Stimulated activated memory B cell treated with anti-CD40 and anti-IgM and Interleukin-4, amounts not matched to agents 10 μg/mL and 1 μg/mL and 100 μg/mL, for 72 hours (primary cell): ENCODE results near the gene ITPKC.
A peak's percentile ranks its signal among the peaks of the same experiment; 100 is the strongest.
"Not testable (repeated sequence)": the region's sequence is repeated elsewhere in the genome, so short reads cannot be mapped to it uniquely, and the experiment has no call there.

Experiments
- ATAC-seq: fragments of 150-1000 bp; cut with Tn5 transposase; 2 replicates; pipeline ENCODE4 v1.10.0; 2021
- H3K27ac Mint-ChIP-seq: one replicate; pipeline ENCODE4 v1.8.0; 2022; ENCODE audit warnings: mild to moderate bottlenecking, mixed read lengths
- H3K27me3 Mint-ChIP-seq: one replicate; pipeline ENCODE4 v1.8.0; 2022; ENCODE audit warnings: mixed read lengths
- H3K36me3 Mint-ChIP-seq: one replicate; pipeline ENCODE4 v1.8.0; 2022; ENCODE audit warnings: mixed read lengths
- H3K4me1 Mint-ChIP-seq: one replicate; pipeline ENCODE4 v1.8.0; 2022; ENCODE audit warnings: mixed read lengths
- H3K4me3 Mint-ChIP-seq: one replicate; pipeline ENCODE4 v1.8.0; 2022; ENCODE audit warnings: mild to moderate bottlenecking, moderate library complexity, mixed read lengths
- H3K9me3 Mint-ChIP-seq: one replicate; pipeline ENCODE4 v1.8.0; 2022; ENCODE audit warnings: mixed read lengths

The ITPKC gene

DNA sequence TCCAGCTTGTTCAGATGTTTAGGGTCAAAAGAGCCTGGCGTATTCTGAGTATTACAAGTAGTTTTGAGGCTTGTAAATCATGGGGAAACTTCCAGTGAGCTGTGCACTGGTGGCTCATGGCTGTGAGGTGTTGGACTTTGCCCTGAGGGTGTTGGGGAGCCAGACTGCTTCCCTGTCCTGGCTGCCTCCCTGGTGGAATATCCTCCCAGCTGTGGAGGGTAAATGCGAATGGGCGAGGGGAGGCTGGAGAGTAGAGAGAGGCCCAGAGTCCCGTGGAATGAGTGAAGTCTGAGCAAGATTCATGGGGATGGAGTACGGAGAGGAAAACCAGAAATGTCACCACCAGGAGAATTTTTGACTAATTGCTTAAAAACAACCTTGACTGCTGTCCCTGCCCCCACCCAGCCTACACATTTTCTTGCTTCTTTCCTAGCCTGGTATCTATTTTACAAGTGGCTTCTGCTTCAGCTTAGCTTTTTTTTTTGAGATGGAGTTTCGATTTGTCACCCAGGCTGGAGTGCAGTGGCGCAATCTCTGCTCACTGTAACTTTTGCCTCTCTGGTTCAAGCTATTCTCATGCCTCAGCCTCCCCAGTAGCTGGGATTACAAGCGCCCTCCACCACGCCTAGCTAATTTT lies 37.8 kb downstream of the ITPKC start:
- H3K27ac Mint-ChIP-seq, result peak overlapping the region; percentile 86
- H3K4me3 Mint-ChIP-seq, result peak overlapping the region; percentile 80
- no peak for ATAC-seq
- peaks cover 61% of the 10 kb centered on the region for H3K36me3 Mint-ChIP-seq
- H3K27me3 Mint-ChIP-seq, result no peaks in the 10 kb centered on the region
- H3K4me1 Mint-ChIP-seq, result peaks cover 46% of the 10 kb centered on the region
- H3K9me3 Mint-ChIP-seq, result no peaks in the 10 kb centered on the region

- ATAC-seq, result no peak
- Mint-ChIP-seq H3K9me3 (no peaks in the 10 kb centered on the region), H3K36me3 (peaks cover 66% of the 10 kb centered on the region), H3K4me1 (peaks cover 42% of the 10 kb centered on the region), H3K4me3 (peak overlapping the region; percentile 80), H3K27me3 (no peaks in the 10 kb centered on the region), H3K27ac (peak overlapping the region; percentile 86)
Measured at GRCh38 chr19:40755248-40755624, 38.3 kb downstream of the ITPKC start.

GRCh38 chr19:40755791-40756190 lies 38.9 kb downstream of the ITPKC start:
- Mint-ChIP-seq H3K27ac (peak overlapping the region; percentile 86), H3K27me3 (no peaks in the 10 kb centered on the region), H3K4me1 (peaks cover 43% of the 10 kb centered on the region), H3K36me3 (peaks cover 72% of the 10 kb centered on the region), H3K4me3 (peak overlapping the region; percentile 80), H3K9me3 (no peaks in the 10 kb centered on the region)
- no peak for ATAC-seq

- ATAC-seq, result no peak
- no peaks in the 10 kb centered on the region for H3K27me3 Mint-ChIP-seq
- H3K9me3 Mint-ChIP-seq, result no peaks in the 10 kb centered on the region
- peak overlapping the region; percentile 86 for H3K27ac Mint-ChIP-seq
- peaks cover 73% of the 10 kb centered on the region for H3K36me3 Mint-ChIP-seq
- H3K4me1 Mint-ChIP-seq, result peaks cover 48% of the 10 kb centered on the region
- H3K4me3 Mint-ChIP-seq, result peak overlapping the region; percentile 35
Measured at GRCh38 chr19:40756502-40757110, 39.7 kb downstream of the ITPKC start.

- no peaks in the 10 kb centered on the region for H3K27me3 Mint-ChIP-seq
- H3K9me3 Mint-ChIP-seq, result no peaks in the 10 kb centered on the region
- ATAC-seq, result no peak
- no peak overlapping the region for H3K27ac Mint-ChIP-seq
- H3K4me3 Mint-ChIP-seq, result no peak overlapping the region
- H3K4me1 Mint-ChIP-seq, result peaks cover 44% of the 10 kb centered on the region
- H3K36me3 Mint-ChIP-seq, result peaks cover 80% of the 10 kb centered on the region
Measured at GRCh38 chr19:40758491-40758890, 41.6 kb downstream of the ITPKC start.

- no peaks in the 10 kb centered on the region for H3K9me3 Mint-ChIP-seq
- no peak for ATAC-seq
- no peak overlapping the region for H3K27ac Mint-ChIP-seq
- H3K4me1 Mint-ChIP-seq, result peaks cover 45% of the 10 kb centered on the region
- no peak overlapping the region for H3K4me3 Mint-ChIP-seq
- no peaks in the 10 kb centered on the region for H3K27me3 Mint-ChIP-seq
- peaks cover 85% of the 10 kb centered on the region for H3K36me3 Mint-ChIP-seq
Measured at GRCh38 chr19:40759352-40759751, 42.4 kb downstream of the ITPKC start.

DNA sequence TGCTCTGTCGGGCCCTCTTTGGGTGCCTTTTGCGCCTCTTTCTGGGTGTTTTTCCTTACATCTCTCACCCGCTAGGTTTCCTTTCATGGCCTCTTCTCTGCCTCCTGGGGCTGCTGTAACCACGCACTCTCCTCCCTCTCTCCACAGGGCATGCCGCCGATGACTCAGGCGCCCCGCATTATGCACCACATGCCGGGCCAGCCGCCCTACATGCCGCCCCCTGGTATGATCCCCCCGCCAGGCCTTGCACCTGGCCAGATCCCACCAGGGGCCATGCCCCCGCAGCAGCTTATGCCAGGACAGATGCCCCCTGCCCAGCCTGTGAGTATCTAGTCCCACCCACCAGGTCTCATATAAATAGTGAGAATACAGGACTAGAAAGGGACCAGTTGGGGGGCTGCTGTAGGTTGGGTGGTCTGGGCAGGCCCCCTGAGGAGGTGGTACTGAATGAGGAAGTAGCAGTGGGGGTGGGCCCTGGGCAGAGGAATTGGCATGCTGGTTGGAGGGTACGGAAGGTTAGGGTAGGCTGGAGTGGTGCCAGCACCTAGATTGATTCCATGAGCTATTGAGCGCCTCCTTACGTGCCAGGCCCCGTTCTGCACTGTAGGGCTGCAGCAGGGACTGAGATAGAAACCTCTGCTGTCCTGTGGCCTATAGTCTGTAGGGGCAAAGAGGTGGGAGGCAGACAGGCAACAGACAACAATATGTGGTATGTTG lies 46.0 kb downstream of the ITPKC start:
- Mint-ChIP-seq H3K27ac (peak overlapping the region; percentile 23), H3K4me1 (peaks cover 23% of the 10 kb centered on the region), H3K36me3 (peaks cover 78% of the 10 kb centered on the region), H3K9me3 (no peaks in the 10 kb centered on the region), H3K4me3 (no peak overlapping the region), H3K27me3 (no peaks in the 10 kb centered on the region)
- ATAC-seq, result no peak

GRCh38 chr19:40763526-40763925 lies 46.6 kb downstream of the ITPKC start:
- Mint-ChIP-seq H3K36me3 (peaks cover 73% of the 10 kb centered on the region), H3K27me3 (no peaks in the 10 kb centered on the region), H3K27ac (no peak overlapping the region), H3K4me3 (no peak overlapping the region), H3K9me3 (no peaks in the 10 kb centered on the region), H3K4me1 (peaks cover 23% of the 10 kb centered on the region)
- ATAC-seq, result no peak

- H3K36me3 Mint-ChIP-seq, result peaks cover 75% of the 10 kb centered on the region
- H3K27ac Mint-ChIP-seq, result no peak overlapping the region
- peaks cover 23% of the 10 kb centered on the region for H3K4me1 Mint-ChIP-seq
- H3K27me3 Mint-ChIP-seq, result no peaks in the 10 kb centered on the region
- no peak overlapping the region for H3K4me3 Mint-ChIP-seq
- no peaks in the 10 kb centered on the region for H3K9me3 Mint-ChIP-seq
- ATAC-seq, result no peak
Measured at GRCh38 chr19:40763963-40764362, 47.1 kb downstream of the ITPKC start.

- not testable (repeated sequence) for H3K27me3 Mint-ChIP-seq, H3K4me3 Mint-ChIP-seq, H3K27ac Mint-ChIP-seq, H3K9me3 Mint-ChIP-seq, ATAC-seq
- H3K36me3 Mint-ChIP-seq, result peaks cover 74% of the 10 kb centered on the region
- peaks cover 22% of the 10 kb centered on the region for H3K4me1 Mint-ChIP-seq
Measured at GRCh38 chr19:40766385-40766784, 49.5 kb downstream of the ITPKC start.

DNA sequence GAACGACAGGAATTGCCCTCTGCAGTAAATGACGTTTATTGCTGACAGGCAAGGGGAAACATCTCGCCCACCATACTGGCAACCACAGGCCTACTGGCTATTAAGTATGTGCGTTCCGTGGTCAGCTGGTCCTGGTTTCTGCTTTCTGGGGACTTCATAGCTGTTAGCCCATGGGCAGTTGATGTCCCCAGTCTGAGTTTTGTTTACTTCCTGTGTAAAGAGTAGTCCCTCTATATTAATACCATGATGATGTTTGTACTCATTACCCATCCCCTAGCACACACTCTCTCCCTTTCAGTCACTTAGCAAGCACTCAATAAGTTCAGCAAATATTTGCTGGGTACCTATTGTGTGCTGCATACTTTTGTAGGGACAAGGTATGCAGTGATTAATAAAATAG lies 52.0 kb downstream of the ITPKC start:
- Mint-ChIP-seq H3K27me3 (no peaks in the 10 kb centered on the region), H3K27ac (peak overlapping the region; percentile 32), H3K9me3 (peaks cover 10% of the 10 kb centered on the region), H3K36me3 (peaks cover 59% of the 10 kb centered on the region), H3K4me3 (no peak overlapping the region), H3K4me1 (peaks cover 13% of the 10 kb centered on the region)
- no peak for ATAC-seq

- ATAC-seq, result not testable (repeated sequence)
Measured at GRCh38 chr19:40771101-40771862, 54.4 kb downstream of the ITPKC start.

GRCh38 chr19:40774916-40775631 lies 58.2 kb downstream of the ITPKC start, which contains the start of gene MIA:
Gene MIA (plus strand): TSS chr19:40775521. CDS start chr19:40775543, 22 bp downstream.
- Mint-ChIP-seq H3K4me3 (no peak within 1 kb of the TSS), H3K36me3 (peaks cover 23% of the 10 kb centered on the region), H3K4me1 (peaks cover 42% of the 10 kb centered on the region), H3K9me3 (peaks cover 10% of the 10 kb centered on the region), H3K27me3 (no peaks in the 10 kb centered on the region), H3K27ac (peak within 1 kb of the TSS; percentile 30)
- no peak for ATAC-seq

More at GRCh38 chr19:40771101-40771862, 54.4 kb downstream of the ITPKC start:
- Mint-ChIP-seq H3K4me1 (peaks cover 23% of the 10 kb centered on the region), H3K36me3 (peaks cover 38% of the 10 kb centered on the region), H3K9me3 (peaks cover 10% of the 10 kb centered on the region)
- not testable (repeated sequence) for H3K4me3 Mint-ChIP-seq, H3K27me3 Mint-ChIP-seq, H3K27ac Mint-ChIP-seq

- ATAC-seq, result no peak
- Mint-ChIP-seq H3K4me1 (peaks cover 44% of the 10 kb centered on the region), H3K9me3 (peaks cover 8% of the 10 kb centered on the region), H3K36me3 (peaks cover 25% of the 10 kb centered on the region), H3K27ac (peak overlapping the region; percentile 30), H3K4me3 (no peak overlapping the region), H3K27me3 (no peaks in the 10 kb centered on the region)
Measured at GRCh38 chr19:40775632-40776022, 58.7 kb downstream of the ITPKC start.
